GM12878 (cell line): Measurements from ENCODE around the gene PTPRM. TPM values are rescaled to one million over a fixed set of nuclear protein-coding genes. Genes with fewer than 3 reads are reported as not detected.

Experiments
- ATAC-seq: fragments of 200-7000 bp; cut with Tn5 transposase; 3 replicates; pipeline ENCODE4 v1.9.1; 2020; ENCODE audit warnings: mild to moderate bottlenecking, moderate library complexity
- BruUV-seq: library from RNA; stranded (reverse); fragments of 400-500 nt; replicated peaks from 2 replicates; lab custom pipeline; 2021; lab: Mats Ljungman, UMichigan
- CTCF ChIA-PET: fragments of 300-600 bp; sonication (Branson Sonifier 250); formaldehyde crosslinking; extraction: SDS; loops from one replicate; lab custom pipeline; 2021; ENCODE audit warnings: inconsistent platforms; lab: Yijun Ruan, JAX
- POLR2A ChIA-PET: fragments of 350-600 bp; formaldehyde crosslinking; extraction: SDS; loops from one replicate; lab custom pipeline; 2021; ENCODE audit warnings: inconsistent platforms; lab: Charles Lee
- RAD21 ChIA-PET: fragments of 300-600 bp; sonication (Branson Sonifier 250); formaldehyde crosslinking; loops from one replicate; lab custom pipeline; 2023; ENCODE audit warnings: antibody characterized with exemption; ENCODE audit not compliant: unreplicated experiment; lab: Charles Lee
- SMC1A ChIA-PET: fragments of 300-600 bp; sonication (Branson Sonifier 250); formaldehyde crosslinking; loops from one replicate; lab custom pipeline; 2023; ENCODE audit not compliant: unreplicated experiment, uncharacterized antibody; lab: Charles Lee
- DNase-seq: peaks from one replicate; pipeline ENCODE4 v3.0.0-alpha.2; 2011; ENCODE audit warnings: low read depth, low spot score
- FAIRE-seq: peaks from 3 replicates; lab custom pipeline; 2011; peaks lifted over from hg19 to GRCh38; lab: Jason Lieb, UNC
- H2AFZ ChIP-seq: 2 replicates; pipeline ENCODE4 v1.6.0; 2011; ENCODE audit warnings: low read depth, low read length, control low read depth; ENCODE audit not compliant: control insufficient read depth
- H3K27ac ChIP-seq: 2 replicates; pipeline ENCODE4 v1.5.1; 2011; ENCODE audit warnings: control low read depth; ENCODE audit not compliant: control insufficient read depth, insufficient read depth
- H3K27me3 ChIP-seq, 2 experiments: replicated peaks in 1 of 2; 2 replicates each; pipeline versions ENCODE4 v1.6.0 to v1.6.1; 2011; ENCODE audit warnings: low read length in 1 of 2; ENCODE audit not compliant: control insufficient read depth in 2 of 2, insufficient read depth in 2 of 2
- H3K36me3 ChIP-seq, 2 experiments: 2 replicates each; pipeline ENCODE4 v1.5.1; 2011; ENCODE audit warnings: low read length in 1 of 2; ENCODE audit not compliant: control insufficient read depth in 2 of 2, insufficient read depth in 2 of 2
- H3K4me1 ChIP-seq: 2 replicates; pipeline ENCODE4 v1.6.1; 2011; ENCODE audit warnings: mild to moderate bottlenecking, low read length, moderate library complexity, mixed read lengths; ENCODE audit not compliant: control insufficient read depth, insufficient read depth
- H3K4me2 ChIP-seq: 2 replicates; pipeline ENCODE4 v1.6.0; 2011; ENCODE audit warnings: control low read depth; ENCODE audit not compliant: control insufficient read depth, insufficient read depth
- H3K4me3 ChIP-seq: fragments of 200-600 bp; sonication (generic); 2 replicates; pipeline ENCODE4 v1.5.1; 2016
- H3K79me2 ChIP-seq: 2 replicates; pipeline ENCODE4 v1.6.0; 2011; ENCODE audit warnings: low read length; ENCODE audit not compliant: control insufficient read depth, insufficient read depth
- H3K9ac ChIP-seq: 2 replicates; pipeline ENCODE4 v1.8.0; 2011; ENCODE audit warnings: low read length, control low read depth, mixed read lengths; ENCODE audit not compliant: control insufficient read depth, insufficient read depth
- H3K9me3 ChIP-seq: replicated peaks from 3 replicates; pipeline ENCODE4 v1.5.1; 2011; ENCODE audit warnings: mild to moderate bottlenecking, low read length; ENCODE audit not compliant: control insufficient read depth, insufficient read depth
- H4K20me1 ChIP-seq: 2 replicates; pipeline ENCODE4 v1.6.0; 2011; ENCODE audit not compliant: control insufficient read depth, insufficient read depth
- BCL11A ChIP-seq: IDR thresholded peaks from 2 replicates; pipeline ENCODE4 v1.6.1; 2011; ENCODE audit warnings: low read depth, low read length
- ELK1 ChIP-seq: IDR thresholded peaks from 2 replicates; pipeline ENCODE4 v1.6.1; 2012; ENCODE audit warnings: low read depth, low read length, improper control_type of control experiment
- FOS ChIP-seq: IDR thresholded peaks from 3 replicates; pipeline ENCODE4 v1.6.1; 2011; ENCODE audit warnings: borderline replicate concordance; ENCODE audit not compliant: insufficient read length; ENCODE audit errors: extremely low read depth
- IKZF2 ChIP-seq, 2 experiments: fragments of 450-650 bp; IDR thresholded peaks; 2 replicates each; pipeline ENCODE4 v1.6.1; 2017; ENCODE audit warnings: mild to moderate bottlenecking in 2 of 2, moderate library complexity in 2 of 2
- JUND ChIP-seq: IDR thresholded peaks from 2 replicates; pipeline ENCODE4 v1.6.1; 2012; ENCODE audit warnings: low read depth, mild to moderate bottlenecking, low read length, improper control_type of control experiment, moderate library complexity
- KLF5 ChIP-seq: fragments of 450-650 bp; IDR thresholded peaks from 2 replicates; pipeline ENCODE4 v1.6.1; 2014; ENCODE audit warnings: mild to moderate bottlenecking; ENCODE audit not compliant: partially characterized antibody
- POLR2A ChIP-seq: IDR thresholded peaks from 2 replicates; pipeline ENCODE4 v1.6.1; 2011; ENCODE audit warnings: low read depth, mild to moderate bottlenecking, low read length
- RELB ChIP-seq: fragments of 450-650 bp; IDR thresholded peaks from 2 replicates; pipeline ENCODE4 v1.6.1; 2017; ENCODE audit warnings: low read depth, mild to moderate bottlenecking, moderate library complexity
- STAT1 ChIP-seq: fragments of 450-650 bp; conservative IDR thresholded peaks from 2 replicates; pipeline ENCODE4 v1.6.1; 2014; ENCODE audit warnings: antibody characterized with exemption, mild to moderate bottlenecking
- ZNF384 ChIP-seq: IDR thresholded peaks from 2 replicates; pipeline ENCODE4 v1.6.1; 2012; ENCODE audit warnings: low read depth, mild to moderate bottlenecking, low read length, improper control_type of control experiment, borderline replicate concordance
- WGBS: methylation state at CpG from one replicate; pipeline ENCODE4 v1.1.6; 2016; ENCODE audit warnings: low lambda C conversion rate; ENCODE audit not compliant: insufficient replicate concordance, insufficient coverage; ENCODE audit errors: missing lambda C conversion rate; 5-methylcytosine and 5-hydroxymethylcytosine counted together
- in situ Hi-C: fragments of 300-500 bp; cut with MboI; formaldehyde crosslinking; loops from 9 replicates; pipeline ENCODE4 v1.14.3; 2018; ENCODE audit warnings: mixed read lengths
- intact Hi-C: fragments of 100-400 bp; cut with micrococcal nuclease; formaldehyde crosslinking; loops from one replicate; pipeline ENCODE4 v1.14.2; 2022; ENCODE audit not compliant: unreplicated experiment
- polyA plus RNA-seq, 11 experiments: library from polyadenylated mRNA; depleted of rRNA in 4 of 11; unstranded in 6 of 11; stranded (reverse) in 5 of 11; fragments of >200 nt; fragmentation: Nextera tagmentation in 4 of 11; fragmentation: Illumina TruSeq in 1 of 11; extraction: Ambion mirVana in 4 of 11; extraction: Trizol in 1 of 11; gene quantifications; 1 replicate in 1 of 11; 2 replicates in 10 of 11; pipeline versions ENCODE4 v1.2.1 to v1.2.3, GENCODE V29; 2011 to 2016; ENCODE audit warnings: inconsistent platforms in 2 of 11, missing spikeins in 2 of 11, low read depth in 1 of 11
- total RNA-seq, 4 experiments: library from RNA; depleted of rRNA in 3 of 4; stranded (reverse); fragments of >200 nt in 3 of 4; fragmentation: Illumina TruSeq in 1 of 4; extraction: Trizol in 1 of 4; gene quantifications; 2 replicates each; pipeline versions ENCODE4 v1.2.1 to v1.2.3, GENCODE V29; 2013 to 2021

The PTPRM gene
- total and polyA plus RNA-seq, 10 of the 15 experiments (the other 5 are each of a cell fraction or from before 2014, with no cell fraction given) = 0.07 to 22.6 (median 0.60) TPM

DNA sequence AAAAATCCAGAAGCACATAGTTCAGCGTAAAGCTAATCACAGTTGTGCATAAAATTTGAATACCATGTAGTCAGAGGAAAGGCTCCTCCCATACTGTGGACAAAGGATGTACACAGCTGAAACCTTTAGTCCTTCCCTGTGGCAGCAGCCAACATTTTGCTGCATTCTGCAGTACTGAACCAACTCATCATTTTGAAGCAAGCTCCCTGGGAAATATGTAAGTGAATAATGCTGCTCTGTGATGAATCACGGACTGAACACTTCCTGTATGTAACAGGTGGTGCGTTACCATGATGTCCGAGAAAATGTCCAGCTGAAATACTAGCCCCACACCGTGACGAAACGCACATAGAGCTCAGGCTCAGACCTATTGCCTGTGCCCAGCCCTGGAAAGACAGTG, 621.1 kb downstream of the PTPRM start:
- ATAC-seq (no peak), FAIRE-seq (no peak)
- H3K27ac ChIP-seq = no peak overlapping the region
- TF ChIP-seq RELB = no peak
- no peak for TF ChIP-seq BCL11A
- TF ChIP-seq POLR2A = no peak
- TF ChIP-seq KLF5 = no peak
- TF ChIP-seq FOS = no peak
- no peak for TF ChIP-seq JUND
- no peak for TF ChIP-seq ZNF384
- TF ChIP-seq IKZF2 (IDR thresholded peaks at IDR 0.05) = no peak
- TF ChIP-seq ELK1 = no peak
- TF ChIP-seq STAT1 = no peak
- TF ChIP-seq, all 136 proteins: peak for 0
- H3K79me2 ChIP-seq = no peaks in the 10 kb centered on the region
- BruUV-seq = no TSS peak
- 26% methylated on average over 7 of the region's 7 CpGs for WGBS
- intact Hi-C loops (no loop called here), in situ Hi-C loops (no loop called here)
- no peak overlapping the region for H3K4me2 ChIP-seq
- RAD21 ChIA-PET = no interaction called here
- H4K20me1 ChIP-seq = no peaks in the 10 kb centered on the region
- no peak overlapping the region for H3K9ac ChIP-seq
- DNase-seq = no peak
- H3K36me3 ChIP-seq = no peaks in the 10 kb centered on the region
- H3K9me3 ChIP-seq = no peaks in the 10 kb centered on the region
- H3K27me3 ChIP-seq = no peaks in the 10 kb centered on the region
- CTCF ChIA-PET = interaction anchor here (0.9 kb wide), 1 partner anchor 13 kb away, joined by 3 read pairs; no protein-coding TSS in a partner anchor
- POLR2A ChIA-PET = no interaction called here
- H3K4me3 ChIP-seq = no peak overlapping the region
- no peak overlapping the region for H2AFZ ChIP-seq
- SMC1A ChIA-PET = no interaction called here
- H3K4me1 ChIP-seq = no peaks in the 10 kb centered on the region
